Activated T-cell treated with anti-CD3 and anti-CD28 coated beads, Interleukin-2, amount 50 U/mL, for 1 hour (primary cell): ENCODE data around the gene KRT14.
A peak's percentile ranks its signal among the peaks of the same experiment; 100 is the strongest.
"Not testable (repeated sequence)": the region's sequence is repeated elsewhere in the genome, so short reads cannot be mapped to it uniquely, and the experiment has no call there.

Source experiments
- DNase-seq: peaks from one replicate; pipeline ENCODE4 v3.0.0-alpha.2; 2020

The KRT14 gene

DNA sequence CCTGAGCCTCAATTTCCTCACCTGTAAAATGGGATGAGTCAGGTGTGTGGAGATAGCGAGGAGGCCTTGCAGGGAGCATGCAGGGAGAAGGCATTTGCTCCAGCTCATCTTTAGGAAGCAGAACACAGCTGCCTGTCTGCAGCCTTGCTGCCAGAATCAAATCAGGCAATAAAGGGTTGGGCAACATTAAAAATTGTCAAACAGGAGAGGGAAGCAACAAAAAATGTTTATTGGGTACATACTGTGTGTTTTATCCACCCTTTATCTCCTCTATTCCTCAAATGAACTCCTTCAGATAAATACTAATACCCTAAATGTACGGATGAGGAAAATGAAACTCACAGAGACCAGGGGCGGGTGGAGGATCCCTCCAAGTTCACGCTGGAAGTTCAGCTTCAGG is 13.6 kb upstream of the KRT14 start:
- DNase-seq = no peak

DNA sequence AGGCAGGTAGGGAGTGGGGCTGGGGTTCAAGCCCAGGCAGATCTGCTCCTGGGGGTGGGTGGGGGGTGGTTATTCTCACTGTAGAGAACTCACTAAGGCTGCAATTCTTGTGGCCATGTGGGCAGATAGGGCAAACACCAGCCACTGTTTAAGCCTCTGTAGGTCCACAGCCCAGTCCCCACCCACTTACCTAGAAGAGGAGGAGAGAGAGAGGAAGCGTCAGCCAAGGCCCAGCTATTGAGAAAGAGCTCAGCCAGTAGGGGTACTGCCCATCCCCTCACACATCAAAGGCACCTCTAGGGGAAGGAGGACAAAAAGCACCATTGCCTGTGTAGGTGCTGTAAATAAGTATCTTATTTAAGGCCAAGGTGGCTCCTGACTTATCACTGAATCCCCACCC is 13.0 kb upstream of the KRT14 start:
- DNase-seq = no peak

DNA sequence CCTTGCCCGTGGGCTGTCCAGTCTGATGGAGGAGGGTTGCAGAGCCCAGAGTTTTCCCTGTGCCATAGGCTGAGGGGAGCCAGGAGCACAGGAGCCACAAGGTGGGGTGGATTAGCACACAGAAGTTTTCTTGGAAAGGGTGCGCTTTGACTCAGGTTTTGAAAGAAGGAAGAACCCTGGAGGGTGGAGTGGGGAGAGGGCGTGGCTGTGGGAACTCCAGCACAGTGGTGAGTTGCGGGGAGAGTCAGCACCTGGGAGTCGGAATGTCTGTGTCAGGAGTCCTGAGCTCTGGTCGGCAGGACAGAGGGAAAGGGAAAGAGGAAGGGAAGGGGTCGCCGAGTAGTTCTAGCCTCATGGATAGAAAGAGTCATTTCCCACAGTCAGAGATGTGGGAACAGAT is 8.9 kb upstream of the KRT14 start:
- no peak for DNase-seq

DNA sequence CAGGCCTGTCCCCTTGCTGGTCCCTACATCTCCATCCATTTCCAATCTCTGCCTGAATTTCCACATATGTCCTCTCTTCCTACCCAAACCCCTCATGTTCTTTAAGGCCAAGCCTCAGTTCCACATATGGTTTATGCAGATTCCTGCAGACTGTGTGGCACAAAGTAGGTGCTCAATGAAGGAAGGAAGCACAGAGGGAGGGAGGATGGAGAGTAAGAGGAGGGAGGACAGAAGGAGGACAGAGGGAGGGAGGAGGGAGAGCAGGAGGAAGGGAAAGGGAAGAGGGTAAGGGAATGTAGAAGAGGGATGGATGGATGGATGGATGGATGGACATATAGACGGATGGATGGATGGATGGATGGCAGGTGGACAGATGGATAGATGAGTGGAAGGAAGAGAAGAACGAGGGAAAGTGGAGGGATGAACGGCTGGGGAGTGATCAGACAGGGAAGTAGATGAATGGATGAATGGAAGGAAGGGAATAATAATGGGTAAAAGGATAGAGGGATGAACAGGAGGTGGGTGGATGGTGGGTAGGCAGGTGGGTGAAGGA is 7.7 kb upstream of the KRT14 start:
- DNase-seq = no peak

DNA sequence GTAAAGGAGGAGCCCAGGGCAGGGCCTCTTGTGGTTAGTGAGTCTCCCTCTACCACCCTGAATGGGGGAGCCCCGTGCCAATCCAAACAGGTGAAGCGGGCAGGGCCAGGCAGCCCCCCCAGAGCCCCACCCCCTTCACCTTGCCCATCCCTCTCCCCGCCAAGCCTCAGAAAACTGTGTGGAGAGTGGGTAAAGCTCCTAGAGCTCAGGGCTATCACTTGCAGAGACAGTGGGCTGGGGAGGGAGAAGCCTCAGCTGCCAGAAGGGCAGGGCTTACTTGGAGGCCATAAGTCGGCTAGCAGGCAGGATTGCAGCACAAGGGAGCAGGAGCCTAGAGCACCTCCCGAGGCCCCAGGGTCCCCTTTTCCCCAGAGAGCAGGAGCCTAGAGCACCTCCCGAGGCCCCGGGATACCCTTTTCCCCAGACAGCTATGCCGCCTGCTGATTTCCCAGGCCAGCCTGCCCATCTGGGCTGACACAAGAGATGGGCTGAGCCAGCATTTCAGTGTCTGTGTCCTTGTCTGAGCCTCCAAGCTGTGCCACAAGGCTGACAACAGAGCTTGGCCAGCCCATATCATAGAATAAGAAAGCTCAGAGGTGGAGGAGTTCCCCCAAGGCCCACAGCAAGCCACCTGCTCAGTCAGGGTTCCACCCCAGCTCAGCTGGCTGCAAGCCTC is 6.7 kb upstream of the KRT14 start:
- DNase-seq = no peak

DNA sequence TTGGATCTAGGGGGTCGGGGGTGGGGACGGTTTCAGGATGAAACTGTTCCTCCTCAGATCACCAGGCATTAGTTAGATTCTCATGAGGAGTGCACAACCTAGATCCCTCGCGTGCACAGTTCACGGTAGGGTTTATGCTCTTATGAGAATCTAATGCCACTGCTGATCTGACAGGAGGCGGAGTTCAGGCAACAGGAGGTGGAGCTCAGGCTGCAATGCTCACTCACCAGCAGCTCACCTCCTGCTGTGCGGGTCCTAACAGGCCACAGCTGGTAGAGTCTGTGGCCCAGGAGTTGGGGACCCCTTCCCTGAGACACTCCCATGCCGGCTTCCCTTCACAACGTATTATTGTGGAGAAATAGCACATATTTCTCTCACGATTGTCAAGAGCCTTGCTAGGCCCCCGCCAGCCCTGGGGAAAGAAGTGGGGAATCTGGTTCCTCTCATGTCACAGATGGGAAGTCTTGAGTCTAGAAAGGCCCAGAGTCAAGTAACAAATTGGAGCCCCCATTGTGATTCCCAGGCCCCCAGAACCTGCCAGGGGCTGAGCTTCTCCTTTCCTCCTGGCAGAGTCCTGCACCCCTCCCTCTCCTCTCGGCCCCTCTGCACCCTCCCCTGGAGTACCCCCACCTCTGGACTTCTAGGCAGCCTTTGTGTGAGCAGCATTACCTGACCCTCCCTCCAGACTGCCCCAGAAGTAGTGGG is 6.1 kb upstream of the KRT14 start:
- DNase-seq = no peak

DNA sequence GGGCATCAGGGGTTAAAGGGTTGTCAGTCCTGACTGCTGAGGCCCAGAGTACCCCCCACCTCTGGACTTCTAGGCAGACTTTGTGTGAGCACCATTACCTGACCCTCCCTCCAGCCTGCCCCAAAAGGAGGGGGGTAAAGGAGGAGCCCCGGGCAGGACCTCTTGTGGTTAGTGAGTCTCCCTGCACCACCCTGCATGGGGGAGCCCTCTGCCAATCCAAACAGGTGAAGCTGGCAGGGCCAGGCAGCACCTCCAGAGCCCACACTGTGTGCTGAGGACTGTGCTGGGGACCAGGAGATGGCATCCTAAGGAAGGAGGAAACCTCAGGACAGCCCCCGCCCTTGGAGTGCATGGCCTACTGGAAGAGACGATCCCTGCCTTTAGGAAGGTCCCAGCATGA is 2.6 kb upstream of the KRT14 start:
- DNase-seq = no peak

DNA sequence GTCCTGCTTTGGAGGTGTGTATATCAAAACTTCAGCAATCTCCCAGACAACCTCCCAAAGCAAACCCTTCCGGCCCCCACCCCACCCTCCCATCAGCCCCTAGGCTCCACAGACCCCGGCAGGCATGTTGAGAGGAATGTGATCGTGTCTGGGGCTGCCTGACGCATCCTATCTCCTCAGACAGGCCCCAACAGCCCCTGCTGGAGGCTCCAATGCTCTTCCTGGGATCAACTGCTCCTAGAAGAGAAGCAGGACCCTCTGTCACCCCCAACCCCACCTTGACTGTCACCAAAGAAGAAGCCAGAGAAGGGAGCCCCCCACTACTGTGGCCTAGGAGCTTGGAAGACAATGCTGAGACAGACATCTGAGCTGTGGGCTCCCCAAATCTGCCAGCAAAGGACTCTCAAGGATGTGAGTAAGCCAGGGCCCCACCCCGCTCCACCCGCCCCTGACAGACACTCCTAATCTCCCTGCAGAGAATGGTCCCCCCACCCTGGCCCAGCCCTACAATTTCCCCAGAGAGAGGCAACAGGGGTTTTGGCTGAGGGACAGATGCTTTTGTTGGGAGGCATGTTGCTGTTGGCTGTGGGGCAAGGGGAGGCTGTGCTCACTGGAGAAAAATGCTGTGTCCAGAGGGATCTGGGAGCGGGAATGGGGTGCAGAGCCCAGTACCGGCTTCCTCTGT is 1.6 kb upstream of the KRT14 start:
- no peak for DNase-seq

DNA sequence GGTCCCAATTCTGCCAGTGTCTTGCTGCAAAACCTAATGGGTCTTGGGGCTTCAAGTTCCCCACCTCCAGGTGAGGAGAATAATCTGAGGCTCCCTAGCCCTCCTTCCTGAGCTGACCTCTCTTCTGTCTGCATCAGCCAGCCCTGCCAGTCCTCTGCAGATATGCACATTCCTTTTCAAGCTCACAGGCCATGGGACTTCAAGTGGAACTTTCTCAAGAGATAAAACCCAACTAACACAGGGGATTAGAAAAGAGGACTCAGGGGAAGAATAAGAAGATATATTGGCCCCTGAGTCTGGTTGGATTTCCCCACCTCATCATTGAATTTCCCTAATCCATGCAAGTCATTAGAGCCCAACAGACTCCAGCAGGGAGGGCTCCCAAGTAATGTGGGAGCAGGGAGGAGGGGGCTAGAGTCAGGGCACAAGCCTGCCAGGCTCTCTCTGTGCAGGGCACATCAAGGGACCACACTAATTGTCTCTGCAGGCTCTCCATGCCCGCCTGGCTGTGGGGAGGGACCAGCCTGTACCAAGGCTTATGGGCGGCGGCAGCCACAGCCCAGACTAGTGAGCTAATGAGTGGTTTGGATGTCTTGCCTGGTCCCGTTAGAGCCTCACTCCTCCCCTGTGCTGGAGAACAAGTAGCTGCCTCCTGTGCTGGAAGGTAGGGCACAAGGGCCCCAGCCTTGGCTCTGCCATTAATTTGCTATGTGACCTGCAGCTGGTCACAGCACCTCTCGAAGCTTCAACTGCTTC is 1.2 kb downstream of the KRT14 start:
- no peak for DNase-seq

DNA sequence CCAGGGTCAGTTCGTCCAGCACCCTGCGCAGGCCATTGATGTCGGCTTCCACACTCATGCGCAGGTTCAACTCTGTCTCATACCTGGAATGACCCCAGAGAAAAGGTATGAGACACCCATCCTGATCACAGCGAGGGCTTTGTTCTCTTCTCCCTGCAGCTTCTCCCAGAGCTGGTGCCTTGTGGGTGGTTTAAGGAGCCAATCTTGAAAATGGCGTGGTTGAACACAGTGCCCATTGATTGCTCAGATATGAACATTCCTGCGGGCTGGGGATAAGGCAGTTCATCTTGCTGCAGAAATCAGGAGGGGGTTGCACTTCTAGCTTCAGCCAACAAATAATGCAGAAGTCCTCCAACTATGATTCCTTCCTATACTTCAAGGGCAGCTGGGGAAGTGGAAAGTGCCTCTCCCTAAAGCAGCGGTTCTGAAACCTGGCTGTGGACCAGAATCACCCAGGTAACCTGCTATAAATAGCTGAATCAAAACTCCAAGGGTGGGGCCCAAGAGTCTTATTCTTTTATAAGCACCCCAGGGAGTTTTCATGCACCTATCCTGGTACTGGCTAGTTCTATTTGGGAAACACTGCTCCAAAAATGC is 2.3 kb downstream of the KRT14 start:
- DNase-seq = not testable (repeated sequence)

DNA sequence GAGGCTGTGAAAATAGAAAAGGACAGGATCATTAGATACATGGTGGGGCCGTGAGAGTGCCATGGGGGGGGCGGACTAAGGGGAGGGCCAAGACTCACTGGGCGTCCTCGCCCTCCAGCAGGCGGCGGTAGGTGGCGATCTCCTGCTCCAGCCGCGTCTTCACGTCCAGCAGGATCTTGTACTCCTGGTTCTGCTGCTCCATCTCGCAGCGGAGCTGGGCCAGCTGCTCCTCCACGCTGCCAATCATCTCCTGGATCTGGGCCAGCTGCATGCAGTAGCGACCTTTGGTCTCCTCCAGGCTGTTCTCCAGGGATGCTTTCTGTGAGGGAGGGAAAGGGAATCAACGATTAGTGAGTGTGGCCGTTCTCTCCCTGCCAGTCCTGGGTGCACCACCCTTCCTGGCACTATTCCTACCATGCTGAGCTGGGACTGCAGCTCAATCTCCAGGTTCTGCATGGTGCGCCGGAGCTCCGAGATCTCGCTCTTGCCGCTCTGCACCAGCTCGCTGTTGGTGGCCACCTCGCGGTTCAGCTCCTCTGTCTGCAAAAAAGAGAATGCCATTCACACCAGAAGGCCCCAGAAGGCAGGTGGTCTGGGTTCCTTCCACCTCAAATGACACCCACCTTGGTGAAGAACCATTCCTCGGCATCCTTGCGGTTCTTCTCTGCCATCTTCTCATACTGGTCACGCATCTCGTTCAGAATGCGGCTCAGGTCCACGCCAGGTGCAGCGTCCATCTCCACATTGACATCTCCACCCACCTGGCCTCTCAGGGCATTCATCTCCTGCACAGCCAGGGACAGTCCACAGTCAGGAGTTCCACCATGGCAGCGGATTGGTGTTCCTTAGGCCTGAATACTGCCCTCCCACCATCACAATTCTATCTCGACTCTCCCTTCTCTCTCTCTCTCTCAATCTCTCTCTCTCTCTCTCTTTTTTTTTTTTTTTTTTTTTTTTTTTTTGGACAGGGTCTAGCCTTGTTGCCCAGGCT is 3.3 kb downstream of the KRT14 start:
- no peak for DNase-seq

DNA sequence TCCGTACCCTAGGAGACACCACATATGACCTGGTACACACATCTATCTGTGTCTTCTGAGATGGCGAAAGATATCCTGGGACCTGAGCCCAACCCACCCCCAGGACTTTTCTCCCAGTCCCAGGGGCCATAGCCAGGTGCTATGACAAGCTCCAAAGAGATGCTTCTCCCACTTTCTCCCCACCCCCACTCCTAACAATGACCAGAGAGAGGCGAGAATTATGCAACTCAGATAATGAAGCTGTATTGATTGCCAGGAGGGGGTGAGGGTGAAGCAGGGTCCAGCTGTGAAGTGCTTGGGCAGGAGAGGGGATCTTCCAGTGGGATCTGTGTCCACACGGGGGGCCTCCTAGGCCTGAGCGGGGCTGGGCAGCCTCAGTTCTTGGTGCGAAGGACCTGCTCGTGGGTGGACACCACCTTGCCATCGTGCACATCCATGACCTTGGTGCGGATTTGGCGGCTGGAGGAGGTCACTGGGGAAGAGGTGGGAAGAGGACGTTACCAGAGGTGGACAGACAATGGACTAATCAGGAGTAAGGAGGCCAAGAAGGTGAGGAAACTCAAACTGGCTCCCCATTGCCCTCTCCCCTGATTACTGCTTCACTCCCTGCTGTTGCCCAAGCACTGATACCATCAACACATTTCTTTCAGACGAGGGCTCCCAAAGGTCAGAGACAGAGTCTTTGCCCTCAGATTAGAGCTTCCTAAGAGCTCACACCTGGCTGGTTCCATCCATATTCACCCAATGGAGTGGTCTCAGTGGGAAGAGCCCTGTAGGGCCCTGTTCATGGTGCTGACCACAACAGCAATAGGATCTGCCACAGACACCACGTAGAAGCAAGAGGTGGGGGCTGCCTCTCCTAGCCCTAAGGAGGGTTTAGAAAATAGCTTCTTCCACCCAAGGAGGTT is 4.4 kb downstream of the KRT14 start:
- DNase-seq = not testable (repeated sequence)

DNA sequence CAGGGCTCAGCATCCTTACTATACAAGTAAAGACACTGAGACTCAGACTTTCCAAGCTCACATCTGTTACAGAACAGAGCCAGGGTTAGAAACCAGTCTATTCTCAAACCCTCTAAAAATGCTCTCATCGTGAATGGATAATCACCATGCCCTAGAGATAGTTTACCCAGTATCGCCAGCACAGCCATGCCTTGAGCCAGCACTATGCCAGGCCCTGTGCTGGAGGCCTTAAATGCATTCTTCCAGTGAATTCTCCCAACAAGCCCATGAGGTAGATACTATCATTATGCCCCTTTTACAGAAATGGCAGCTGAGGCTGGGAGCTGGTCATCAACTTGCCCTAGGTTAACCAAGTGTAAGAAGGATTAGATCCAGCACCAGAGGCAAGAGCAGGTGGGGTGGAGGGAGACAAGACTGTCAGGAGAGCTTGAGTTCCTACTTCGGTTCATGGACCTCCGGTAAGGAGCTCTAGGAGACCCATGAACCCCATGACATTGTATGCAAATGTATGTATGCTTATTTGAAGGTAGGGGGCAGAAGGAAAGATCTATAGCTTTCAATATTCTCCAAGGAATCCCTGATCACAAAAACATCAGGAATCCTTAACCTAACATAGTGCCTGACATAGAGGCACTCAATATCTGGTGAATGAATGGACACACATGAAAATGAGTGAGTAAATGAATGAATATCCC is 5.2 kb downstream of the KRT14 start:
- DNase-seq = no peak

DNA sequence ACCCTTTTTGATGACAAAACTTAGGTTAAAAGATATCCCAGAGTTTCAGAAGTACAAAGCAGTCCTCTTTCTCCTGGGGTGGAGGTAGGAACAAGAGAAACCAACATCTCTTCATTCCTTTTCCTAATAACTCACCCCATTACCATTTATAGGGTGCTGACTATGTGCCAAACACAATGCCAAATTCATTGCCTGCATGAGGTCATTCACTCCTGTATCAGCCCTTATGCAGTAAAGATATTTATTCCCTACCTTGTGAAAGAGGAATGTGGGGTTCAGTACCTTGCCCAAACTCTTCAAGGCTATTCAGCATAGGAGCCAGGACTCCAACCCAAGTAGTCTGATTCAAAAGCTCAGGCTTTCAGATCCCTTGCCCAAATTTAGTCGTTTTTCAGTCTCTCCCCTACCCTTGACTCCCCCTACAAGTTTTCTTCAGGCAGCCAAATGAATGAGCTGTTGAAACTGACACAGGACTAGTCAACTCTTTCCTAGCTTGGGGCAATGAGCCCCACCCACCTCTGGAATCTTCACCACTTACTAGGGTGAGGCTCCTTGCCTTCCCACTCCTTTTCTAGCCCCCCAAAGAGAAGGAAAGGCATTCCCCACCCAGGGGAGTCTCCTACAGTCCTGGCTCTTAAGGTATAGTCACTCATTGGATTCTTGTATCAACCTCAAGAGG is 5.9 kb downstream of the KRT14 start:
- DNase-seq = no peak

DNA sequence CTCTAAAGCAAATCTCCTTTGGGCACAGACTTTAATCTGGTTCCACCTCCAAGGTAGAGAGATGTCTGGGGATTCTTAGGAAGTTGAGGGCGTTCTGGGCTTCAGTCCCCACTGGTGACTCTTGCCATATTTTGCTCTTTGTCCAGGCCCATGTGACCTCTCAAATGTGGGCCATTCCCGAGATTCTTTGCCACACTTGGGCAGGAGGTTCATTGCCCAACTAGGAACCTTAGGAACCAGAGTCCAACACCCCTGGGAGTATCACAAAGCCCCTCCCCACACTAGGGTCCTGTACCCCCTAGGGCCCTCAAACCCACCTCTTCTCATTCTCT is 6.5 kb downstream of the KRT14 start:
- no peak for DNase-seq

DNA sequence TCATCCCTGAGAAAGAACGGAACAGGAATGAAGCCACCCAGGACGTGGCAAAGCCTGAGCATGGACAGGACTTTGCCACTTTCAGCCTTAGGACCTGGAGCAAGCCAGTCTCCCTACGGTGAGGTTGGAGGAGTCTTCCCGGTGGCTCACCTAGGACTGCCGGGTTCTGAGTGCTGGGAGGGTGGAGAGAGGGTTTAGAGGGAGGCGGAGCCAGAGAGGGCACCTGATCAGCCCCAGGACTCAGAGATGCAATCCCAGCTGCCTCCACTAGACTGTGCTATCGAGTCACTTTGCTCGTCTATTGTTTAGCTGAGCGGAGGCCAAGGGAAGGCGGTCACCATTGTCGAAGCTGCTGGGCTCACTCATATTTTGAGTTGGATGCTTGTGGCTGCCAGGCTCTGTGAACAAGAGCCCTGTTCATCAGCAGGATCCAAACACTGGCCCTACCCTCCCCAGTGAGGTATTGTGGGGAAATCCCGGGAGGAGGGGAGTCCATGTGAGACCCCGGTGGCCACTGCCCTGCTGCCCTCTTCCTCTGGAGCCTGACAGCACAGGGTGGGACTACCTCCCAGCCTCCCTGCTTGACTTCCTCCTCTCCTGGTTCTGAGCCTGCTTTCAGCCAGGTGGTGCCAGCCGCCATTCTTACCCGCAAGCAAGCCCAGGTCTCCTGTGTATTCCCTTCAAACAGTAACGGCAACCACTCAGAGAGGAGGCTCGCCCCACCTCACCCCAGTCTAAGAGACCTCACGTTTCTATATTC is 7.0 kb downstream of the KRT14 start:
- peak; percentile 54 for DNase-seq

DNA sequence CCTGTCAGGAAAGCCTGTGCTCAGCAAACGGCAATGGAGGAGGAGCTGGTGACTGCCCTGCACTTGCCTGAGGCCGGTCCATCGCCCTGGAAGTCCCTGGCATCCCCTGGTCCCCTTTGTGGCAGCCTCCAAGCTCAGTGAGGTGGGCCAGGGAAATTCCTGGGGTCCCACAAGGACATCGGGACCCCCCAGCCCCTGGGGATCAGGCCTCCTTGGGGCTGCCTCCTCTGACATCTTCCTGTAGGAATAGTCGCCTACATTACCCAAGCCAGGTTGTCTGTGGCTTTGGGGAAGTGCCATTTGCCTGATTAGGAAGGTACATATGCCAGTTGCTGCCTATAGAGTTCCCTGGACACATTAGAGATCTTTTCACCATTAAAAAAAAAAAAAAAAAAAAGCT is 7.7 kb downstream of the KRT14 start:
- DNase-seq = no peak

DNA sequence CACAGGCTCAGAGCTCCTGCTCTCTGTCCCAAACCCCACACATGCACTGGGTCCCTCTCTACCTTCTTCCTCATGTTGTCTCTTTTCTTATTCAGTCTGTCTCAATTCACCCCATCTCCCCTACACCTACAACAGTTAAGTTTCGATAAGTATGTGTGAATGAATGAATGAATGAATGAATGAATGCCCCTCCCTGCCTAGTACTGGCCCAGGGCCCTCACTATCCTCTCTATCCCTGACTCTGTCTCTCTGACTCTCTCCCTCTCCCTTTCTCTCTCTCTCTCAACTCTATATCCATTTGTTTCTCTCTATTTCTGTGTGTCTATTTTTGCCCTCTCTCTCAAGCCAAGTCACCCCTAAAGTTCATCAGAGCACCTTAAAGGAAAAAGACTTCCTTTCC is 8.2 kb downstream of the KRT14 start:
- DNase-seq = no peak

DNA sequence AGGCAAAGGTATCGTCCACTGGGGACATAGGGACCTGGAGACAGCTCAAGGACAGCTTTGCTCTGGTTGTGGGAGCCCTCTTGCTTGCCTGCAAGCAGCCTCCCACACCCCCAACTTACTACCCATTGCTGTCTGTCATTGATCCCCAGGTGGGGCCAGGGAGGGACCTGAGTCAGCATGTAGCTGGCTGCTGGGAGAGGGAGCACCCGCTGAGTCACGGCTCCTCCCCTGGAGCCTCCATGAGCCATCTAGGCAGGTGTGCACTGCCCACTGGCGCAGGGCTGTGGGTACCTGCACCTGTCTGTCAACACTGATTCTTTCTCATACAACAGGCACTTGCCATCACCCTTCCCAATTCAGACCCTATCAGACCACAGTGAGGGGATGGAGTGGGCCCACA is 10.0 kb downstream of the KRT14 start:
- DNase-seq = not testable (repeated sequence)
